Fibroblast of lung (primary cell): Measurements from ENCODE around the gene SPATC1L. TPM values are rescaled to one million over a fixed set of nuclear protein-coding genes. Genes with fewer than 3 reads are reported as not detected.
"Not testable (repeated sequence)": the region's sequence is repeated elsewhere in the genome, so short reads cannot be mapped to it uniquely, and the experiment has no call there.

Experiments
- DNase-seq, 2 donors: peaks; one replicate each; pipeline versions ENCODE4 v3.0.0 to v3.0.0-alpha.2; 2010; ENCODE audit warnings: low read depth in 2 of 2
- H2AFZ ChIP-seq: 2 replicates; pipeline ENCODE4 v1.5.1; 2012; ENCODE audit warnings: low read length, control low read depth, inconsistent platforms
- H3K27ac ChIP-seq: 2 replicates; pipeline ENCODE4 v1.5.1; 2011; ENCODE audit warnings: low read length, control low read depth; ENCODE audit not compliant: insufficient read depth
- H3K27me3 ChIP-seq: 2 replicates; pipeline ENCODE4 v1.5.1; 2011; ENCODE audit warnings: mild to moderate bottlenecking, low read length; ENCODE audit not compliant: control insufficient read depth, insufficient read depth
- H3K36me3 ChIP-seq: 2 replicates; pipeline ENCODE4 v1.5.1; 2011; ENCODE audit warnings: low read length; ENCODE audit not compliant: control insufficient read depth, insufficient read depth
- H3K4me1 ChIP-seq: 2 replicates; pipeline ENCODE4 v1.5.1; 2011; ENCODE audit warnings: low read length; ENCODE audit not compliant: control insufficient read depth, insufficient read depth; ENCODE audit errors: extremely low read depth
- H3K4me2 ChIP-seq: 2 replicates; pipeline ENCODE4 v1.5.1; 2011; ENCODE audit warnings: low read length, control low read depth; ENCODE audit not compliant: insufficient read depth; ENCODE audit errors: extremely low read depth
- H3K4me3 ChIP-seq, 4 experiments: fragments of 200-600 bp in 1 of 4; sonication (generic) in 1 of 4; replicated peaks in 1 of 4; 2 replicates each; pipeline ENCODE4 v1.5.1; 2011 to 2016; ENCODE audit warnings: low read length in 4 of 4, low read depth in 3 of 4, mild to moderate bottlenecking in 3 of 4, control low read depth in 2 of 4, inconsistent platforms in 1 of 4, mixed read lengths in 1 of 4; ENCODE audit not compliant: insufficient read depth in 1 of 4; ENCODE audit errors: control extremely low read depth in 1 of 4
- H3K79me2 ChIP-seq: 2 replicates; pipeline ENCODE4 v1.5.1; 2012; ENCODE audit warnings: mild to moderate bottlenecking, low read length, inconsistent platforms; ENCODE audit not compliant: control insufficient read depth, insufficient read depth
- H3K9ac ChIP-seq: 2 replicates; pipeline ENCODE4 v1.5.1; 2011; ENCODE audit warnings: mild to moderate bottlenecking, low read length, control low read depth; ENCODE audit not compliant: insufficient read depth
- H3K9me3 ChIP-seq: 2 replicates; pipeline ENCODE4 v1.5.1; 2012; ENCODE audit warnings: low read depth, low read length; ENCODE audit not compliant: control insufficient read depth, insufficient read depth
- H4K20me1 ChIP-seq: 2 replicates; pipeline ENCODE4 v1.5.1; 2011; ENCODE audit warnings: low read length; ENCODE audit not compliant: control insufficient read depth, insufficient read depth; ENCODE audit errors: extremely low read depth
- EZH2 ChIP-seq: IDR thresholded peaks from 2 replicates; pipeline ENCODE4 v1.5.1; 2012; ENCODE audit warnings: low read length, control low read depth, mild to moderate bottlenecking; ENCODE audit errors: missing control alignments
- polyA plus RNA-seq, 2 donors: library from polyadenylated mRNA; depleted of rRNA in 1 of 2; stranded (reverse) in 1 of 2; unstranded in 1 of 2; fragments of >200 nt; gene quantifications; 2 replicates each; pipeline ENCODE4 v1.2.1, GENCODE V29; 2011 to 2012; ENCODE audit warnings: missing spikeins in 1 of 2
- total RNA-seq: library from RNA; depleted of rRNA; stranded (reverse); fragments of >200 nt; gene quantifications from 2 replicates; pipeline ENCODE4 v1.2.1, GENCODE V29; 2014
- TF ChIP-seq, protein P1 (sequence below), 2 donors: IDR thresholded peaks in 1 of 2; conservative IDR thresholded peaks in 1 of 2; 1 replicate in 1 of 2; 2 replicates in 1 of 2; pipeline ENCODE4 v1.5.1; 2011 to 2012; ENCODE audit warnings: low read length in 2 of 2, control low read depth in 1 of 2, inconsistent platforms in 1 of 2, low read depth in 1 of 2, mild to moderate bottlenecking in 1 of 2

SPATC1L gene
- total and polyA plus RNA-seq, 2 donors (not counting 1 experiment from before 2014, with no cell fraction given) = 2.9 to 9.6 TPM

DNA sequence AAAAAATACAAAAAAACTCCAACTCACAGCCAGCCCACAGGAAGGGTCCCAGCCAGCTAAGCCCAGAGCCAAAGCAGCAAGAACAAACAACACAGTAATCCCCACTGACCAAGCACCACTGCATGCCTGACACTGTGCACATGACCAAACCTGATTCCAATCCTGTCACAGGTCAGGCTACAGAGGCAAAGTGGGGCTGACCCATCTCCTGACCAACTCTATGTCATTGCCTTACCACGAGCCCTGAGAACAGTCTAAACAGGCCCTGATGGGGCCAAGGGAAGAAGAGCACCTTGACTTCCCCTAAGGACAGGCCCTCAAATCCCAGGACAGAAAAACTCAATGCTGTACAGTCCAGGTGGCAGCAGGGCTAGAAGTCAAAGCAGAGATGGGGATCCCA, 41.9 kb upstream of the SPATC1L start:
- Histone ChIP-seq H3K9me3 (no peaks in the 10 kb centered on the region), H3K9ac (peak overlapping the region; percentile 36), H3K4me3 (peak overlapping the region; percentile 80 to 98 (median 86)), H3K79me2 (peaks cover 68% of the 10 kb centered on the region), H3K4me1 (peaks cover 9% of the 10 kb centered on the region), H2AFZ (no peak overlapping the region), H3K27me3 (no peaks in the 10 kb centered on the region), H3K4me2 (peak overlapping the region; percentile 96), H3K27ac (peak overlapping the region; percentile 17), H3K36me3 (peaks cover 17% of the 10 kb centered on the region), H4K20me1 (no peaks in the 10 kb centered on the region)
- TF ChIP-seq, protein P1, sequence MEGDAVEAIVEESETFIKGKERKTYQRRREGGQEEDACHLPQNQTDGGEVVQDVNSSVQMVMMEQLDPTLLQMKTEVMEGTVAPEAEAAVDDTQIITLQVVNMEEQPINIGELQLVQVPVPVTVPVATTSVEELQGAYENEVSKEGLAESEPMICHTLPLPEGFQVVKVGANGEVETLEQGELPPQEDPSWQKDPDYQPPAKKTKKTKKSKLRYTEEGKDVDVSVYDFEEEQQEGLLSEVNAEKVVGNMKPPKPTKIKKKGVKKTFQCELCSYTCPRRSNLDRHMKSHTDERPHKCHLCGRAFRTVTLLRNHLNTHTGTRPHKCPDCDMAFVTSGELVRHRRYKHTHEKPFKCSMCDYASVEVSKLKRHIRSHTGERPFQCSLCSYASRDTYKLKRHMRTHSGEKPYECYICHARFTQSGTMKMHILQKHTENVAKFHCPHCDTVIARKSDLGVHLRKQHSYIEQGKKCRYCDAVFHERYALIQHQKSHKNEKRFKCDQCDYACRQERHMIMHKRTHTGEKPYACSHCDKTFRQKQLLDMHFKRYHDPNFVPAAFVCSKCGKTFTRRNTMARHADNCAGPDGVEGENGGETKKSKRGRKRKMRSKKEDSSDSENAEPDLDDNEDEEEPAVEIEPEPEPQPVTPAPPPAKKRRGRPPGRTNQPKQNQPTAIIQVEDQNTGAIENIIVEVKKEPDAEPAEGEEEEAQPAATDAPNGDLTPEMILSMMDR (conservative IDR thresholded peaks at IDR 0.05 in 1 of 2, IDR thresholded peaks at IDR 0.05 in 1 of 2; ENCODE audit: low read depth in 1 of 2, low read length in 2 of 2) = no peak
- TF ChIP-seq EZH2 = no peak
- DNase-seq = no peak

DNA sequence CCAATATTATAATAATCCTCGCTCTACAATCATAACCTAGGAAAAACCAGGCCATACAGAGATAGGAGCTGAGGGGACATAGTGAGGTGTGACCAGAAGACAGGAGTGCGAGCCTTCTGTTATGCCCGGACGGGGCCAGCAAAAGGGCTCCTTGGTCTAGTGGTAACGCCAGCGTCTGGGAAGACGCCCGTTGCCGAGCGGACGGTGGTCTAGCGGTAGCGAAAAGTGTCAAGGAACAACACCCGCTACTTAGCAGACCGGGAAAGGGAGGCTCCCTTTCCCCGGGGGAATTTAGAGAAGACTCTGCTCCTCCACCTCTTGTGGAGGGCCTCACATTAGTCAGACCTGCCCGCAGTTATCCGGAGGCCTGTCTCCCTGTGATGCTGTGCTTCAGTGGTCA, 39.4 kb upstream of the SPATC1L start:
- H3K4me2 ChIP-seq, H4K20me1 ChIP-seq, H2AFZ ChIP-seq, H3K27me3 ChIP-seq, H3K4me1 ChIP-seq, H3K9me3 ChIP-seq, H3K27ac ChIP-seq, DNase-seq, H3K4me3 ChIP-seq, H3K9ac ChIP-seq: not testable (repeated sequence)
- H3K79me2 ChIP-seq = peaks cover 85% of the 10 kb centered on the region
- H3K36me3 ChIP-seq = peaks cover 34% of the 10 kb centered on the region

DNA sequence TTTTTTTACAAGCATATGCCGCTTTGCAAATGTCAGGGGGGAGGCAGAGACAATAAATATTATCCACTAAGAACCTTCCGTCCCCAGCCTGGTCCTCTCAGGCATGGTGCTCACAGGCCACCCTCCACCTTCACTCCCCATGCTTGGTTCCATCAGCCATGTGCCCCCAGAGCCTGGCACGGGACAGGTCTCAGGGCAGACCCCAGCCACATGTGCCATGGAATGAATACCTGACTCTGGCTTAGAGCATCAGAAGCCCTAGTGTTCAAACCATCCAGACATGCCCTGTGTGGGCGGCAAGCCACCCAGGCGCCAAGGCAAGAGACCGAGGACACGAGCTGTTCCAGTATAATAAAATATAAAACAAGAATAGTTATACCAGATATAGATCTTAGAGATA, 39.0 kb upstream of the SPATC1L start:
- no peak for TF ChIP-seq EZH2
- TF ChIP-seq, protein P1 (conservative IDR thresholded peaks at IDR 0.05 in 1 of 2, IDR thresholded peaks at IDR 0.05 in 1 of 2; ENCODE audit: low read depth in 1 of 2, low read length in 2 of 2) = no peak
- H2AFZ ChIP-seq = no peak overlapping the region
- H3K4me3 ChIP-seq = no peak overlapping the region
- peaks cover 6% of the 10 kb centered on the region for H3K4me1 ChIP-seq
- no peak overlapping the region for H3K4me2 ChIP-seq
- H3K79me2 ChIP-seq = peaks cover 83% of the 10 kb centered on the region
- H3K9ac ChIP-seq = no peak overlapping the region
- H3K36me3 ChIP-seq = peaks cover 34% of the 10 kb centered on the region
- DNase-seq = no peak
- no peaks in the 10 kb centered on the region for H3K27me3 ChIP-seq
- H3K9me3 ChIP-seq = no peaks in the 10 kb centered on the region
- no peaks in the 10 kb centered on the region for H4K20me1 ChIP-seq
- H3K27ac ChIP-seq = no peak overlapping the region
